Caco-2 (cell line): ENCODE measurements around the gene TRIO. TPM values are rescaled to one million over a fixed set of nuclear protein-coding genes. Genes with fewer than 3 reads are reported as not detected.

ENCODE experiments used
- BruUV-seq: library from RNA; stranded (reverse); fragments of 400-500 nt; replicated peaks from 2 replicates; lab custom pipeline; 2021; lab: Mats Ljungman, UMichigan
- CTCF ChIA-PET: fragments of 300-600 bp; sonication (Branson Sonifier 250); formaldehyde crosslinking; loops from one replicate; lab custom pipeline; 2022; ENCODE audit warnings: antibody characterized with exemption; lab: Charles Lee
- POLR2A ChIA-PET: fragments of 300-600 bp; sonication (Branson Sonifier 250); formaldehyde crosslinking; loops from one replicate; lab custom pipeline; 2022; ENCODE audit warnings: antibody characterized with exemption; lab: Charles Lee
- DNase-seq, 2 experiments: peaks; one replicate each; pipeline versions ENCODE4 v3.0.0 to v3.0.0-alpha.2; 2020 to 2022
- H3K27me3 ChIP-seq: replicated peaks from 2 replicates; pipeline ENCODE4 v1.6.0; 2011; ENCODE audit warnings: low read length; ENCODE audit not compliant: control insufficient read depth, insufficient read depth
- H3K36me3 ChIP-seq: 2 replicates; pipeline ENCODE4 v1.5.1; 2011; ENCODE audit warnings: low read length; ENCODE audit not compliant: control insufficient read depth, insufficient read depth
- H3K4me1 ChIP-seq: fragments of 250-450 bp; sonication (Bioruptor Pico); 2 replicates; pipeline ENCODE4 v1.5.1; 2020; ENCODE audit warnings: mild to moderate bottlenecking
- H3K4me3 ChIP-seq: 2 replicates; pipeline ENCODE4 v1.5.1; 2011; ENCODE audit warnings: low read depth, mild to moderate bottlenecking, control low read depth, low read length
- H3K9me3 ChIP-seq: fragments of 250-450 bp; sonication (Bioruptor Pico); 2 replicates; pipeline ENCODE4 v1.5.1; 2020; ENCODE audit warnings: mild to moderate bottlenecking, moderate library complexity
- H3K27ac Mint-ChIP-seq: one replicate; pipeline ENCODE4 v1.8.0; 2022; ENCODE audit warnings: mixed read lengths; ENCODE audit not compliant: unreplicated experiment
- H3K27me3 Mint-ChIP-seq: one replicate; pipeline ENCODE4 v1.8.0; 2022; ENCODE audit warnings: mixed read lengths; ENCODE audit not compliant: insufficient read depth, unreplicated experiment
- H3K36me3 Mint-ChIP-seq: one replicate; pipeline ENCODE4 v1.8.0; 2022; ENCODE audit warnings: mild to moderate bottlenecking, mixed read lengths; ENCODE audit not compliant: insufficient read depth, unreplicated experiment
- H3K4me1 Mint-ChIP-seq: one replicate; pipeline ENCODE4 v1.8.0; 2022; ENCODE audit warnings: low read depth, mixed read lengths; ENCODE audit not compliant: unreplicated experiment
- H3K4me3 Mint-ChIP-seq: one replicate; pipeline ENCODE4 v1.8.0; 2022; ENCODE audit warnings: mild to moderate bottlenecking, moderate library complexity, mixed read lengths; ENCODE audit not compliant: unreplicated experiment
- H3K9me3 Mint-ChIP-seq: one replicate; pipeline ENCODE4 v1.8.0; 2022; ENCODE audit warnings: mixed read lengths; ENCODE audit not compliant: unreplicated experiment
- CTCF ChIP-seq, 2 experiments: fragments of 200-600 bp in 1 of 2; IDR thresholded peaks; 1 replicate in 1 of 2; 2 replicates in 1 of 2; pipeline versions ENCODE4 v1.5.1 to v1.8.0; 2011 to 2022; ENCODE audit warnings: antibody characterized with exemption in 1 of 2, control low read depth in 1 of 2, inconsistent platforms in 1 of 2, low read depth in 1 of 2, low read length in 1 of 2, mild to moderate bottlenecking in 1 of 2, moderate library complexity in 1 of 2; ENCODE audit not compliant: insufficient read depth in 1 of 2, severe bottlenecking in 1 of 2, unreplicated experiment in 1 of 2
- intact Hi-C: fragments of 100-400 bp; cut with micrococcal nuclease; formaldehyde crosslinking; loops from one replicate; pipeline ENCODE4 v1.10.0; 2022; ENCODE audit not compliant: unreplicated experiment
- total RNA-seq: library from RNA; stranded (reverse); gene quantifications from 2 replicates; pipeline ENCODE4 v1.2.3, GENCODE V29; 2022

TRIO gene
- total RNA-seq, 1 experiment from 2014 or later: 92.0 TPM

DNA sequence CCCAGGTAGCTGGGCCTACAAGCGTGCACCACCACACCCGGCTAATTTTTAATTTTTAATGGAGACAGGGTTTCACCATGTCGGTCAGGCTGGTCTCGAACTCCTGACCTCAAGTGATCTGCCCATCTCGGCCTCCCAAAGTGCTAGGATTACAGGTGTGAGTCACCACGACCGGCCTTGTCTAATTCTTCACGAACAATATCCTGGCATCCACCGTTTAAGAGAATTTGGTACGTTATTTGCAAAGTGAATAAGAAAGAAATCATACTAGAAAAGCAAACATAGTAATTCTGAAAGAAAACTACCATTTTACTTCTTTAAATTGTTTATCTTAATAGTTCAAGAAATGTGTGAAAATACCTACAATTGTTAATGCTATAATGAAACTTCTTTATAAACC, 42.9 kb upstream of the TRIO start:
- no peak for TF ChIP-seq CTCF (IDR thresholded peaks at IDR 0.05; ENCODE audit: insufficient read depth in 1 of 2, low read depth in 1 of 2, low read length in 1 of 2, severe bottlenecking in 1 of 2, unreplicated experiment in 1 of 2)
- H3K27me3 Mint-ChIP-seq: no peaks in the 10 kb centered on the region
- no peaks in the 10 kb centered on the region for H3K27me3 ChIP-seq
- H3K4me3 ChIP-seq: no peak overlapping the region
- intact Hi-C loops: no loop called here
- H3K36me3 ChIP-seq: no peaks in the 10 kb centered on the region
- H3K4me3 Mint-ChIP-seq: no peak overlapping the region
- BruUV-seq: no TSS peak
- no peaks in the 10 kb centered on the region for H3K36me3 Mint-ChIP-seq
- ChIA-PET CTCF (no interaction called here), POLR2A (no interaction called here)
- H3K9me3 Mint-ChIP-seq: no peaks in the 10 kb centered on the region
- no peaks in the 10 kb centered on the region for H3K9me3 ChIP-seq
- no peak overlapping the region for H3K27ac Mint-ChIP-seq
- DNase-seq: no peak
- H3K4me1 ChIP-seq: no peaks in the 10 kb centered on the region
- H3K4me1 Mint-ChIP-seq: no peaks in the 10 kb centered on the region

DNA sequence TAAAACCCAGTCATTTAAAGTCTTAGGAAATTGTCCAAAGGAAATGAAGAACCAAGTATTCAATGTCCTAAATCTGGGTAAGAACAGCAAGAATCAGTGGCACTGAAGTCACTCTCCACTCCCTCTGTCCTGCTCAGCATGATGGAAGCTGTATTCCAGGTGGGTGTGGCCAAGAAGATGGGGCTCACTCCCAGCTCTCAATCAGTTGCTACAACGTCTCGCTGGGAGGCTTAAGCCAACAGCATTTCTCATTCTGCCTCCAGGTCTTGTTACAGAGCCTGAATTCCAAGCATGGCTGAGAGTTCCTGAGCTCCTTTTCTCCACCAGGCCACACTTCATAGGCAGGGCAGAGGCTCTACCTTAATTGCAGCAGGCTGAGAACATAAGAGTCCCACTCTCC, 41.2 kb upstream of the TRIO start:
- H3K4me1 Mint-ChIP-seq: no peaks in the 10 kb centered on the region
- H3K9me3 Mint-ChIP-seq: no peaks in the 10 kb centered on the region
- H3K4me3 Mint-ChIP-seq: no peak overlapping the region
- no peaks in the 10 kb centered on the region for H3K36me3 ChIP-seq
- TF ChIP-seq CTCF (IDR thresholded peaks at IDR 0.05; ENCODE audit: insufficient read depth in 1 of 2, low read depth in 1 of 2, low read length in 1 of 2, severe bottlenecking in 1 of 2, unreplicated experiment in 1 of 2): no peak
- ChIA-PET POLR2A (no interaction called here), CTCF (no interaction called here)
- no peaks in the 10 kb centered on the region for H3K36me3 Mint-ChIP-seq
- DNase-seq: no peak
- no peak overlapping the region for H3K27ac Mint-ChIP-seq
- no peaks in the 10 kb centered on the region for H3K4me1 ChIP-seq
- no peaks in the 10 kb centered on the region for H3K27me3 ChIP-seq
- intact Hi-C loops: no loop called here
- BruUV-seq: no TSS peak
- H3K9me3 ChIP-seq: no peaks in the 10 kb centered on the region
- H3K27me3 Mint-ChIP-seq: no peaks in the 10 kb centered on the region
- H3K4me3 ChIP-seq: no peak overlapping the region

DNA sequence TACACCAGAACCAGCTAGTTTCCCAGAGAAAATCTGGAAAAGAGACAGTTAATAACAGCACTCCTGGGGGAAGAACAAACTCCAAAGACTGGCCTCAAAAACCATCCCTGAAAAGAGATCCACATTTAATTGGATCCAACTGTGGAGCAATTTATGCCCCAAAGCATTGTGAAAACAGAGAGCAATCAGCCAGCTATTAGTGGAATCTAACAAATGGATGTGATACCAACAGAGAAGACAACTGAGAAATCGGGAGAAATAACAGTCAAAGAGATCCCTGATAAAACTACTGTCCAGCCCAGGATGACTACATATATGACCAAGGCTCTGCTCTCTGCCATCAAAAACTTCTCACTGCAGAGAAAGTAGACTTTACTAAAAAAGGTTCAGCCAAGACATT, 40.5 kb upstream of the TRIO start:
- no peak overlapping the region for H3K4me3 ChIP-seq

More for the DNA sequence above, 40.5 kb upstream of the TRIO start:
- Mint-ChIP-seq H3K36me3 (no peaks in the 10 kb centered on the region), H3K9me3 (no peaks in the 10 kb centered on the region), H3K27me3 (no peaks in the 10 kb centered on the region), H3K27ac (no peak overlapping the region), H3K4me1 (no peaks in the 10 kb centered on the region), H3K4me3 (no peak overlapping the region)
- no peak for DNase-seq
- Histone ChIP-seq H3K9me3 (no peaks in the 10 kb centered on the region), H3K4me1 (no peaks in the 10 kb centered on the region), H3K27me3 (no peaks in the 10 kb centered on the region), H3K36me3 (no peaks in the 10 kb centered on the region)
- CTCF ChIA-PET: interaction anchor here (0.6 kb wide), 1 partner anchor 18 kb away, joined by 4 read pairs; no protein-coding TSS in a partner anchor
- TF ChIP-seq CTCF (IDR thresholded peaks at IDR 0.05; ENCODE audit: insufficient read depth in 1 of 2, low read depth in 1 of 2, low read length in 1 of 2, severe bottlenecking in 1 of 2, unreplicated experiment in 1 of 2): no peak
- intact Hi-C loops: no loop called here
- BruUV-seq: no TSS peak
- POLR2A ChIA-PET: no interaction called here
